Activated T-helper 1 cell treated with Interleukin-2 at 50 U/mL for 16 hours (primary cell): ENCODE data around the gene GSTM1.
A peak's percentile ranks its signal among the peaks of the same experiment; 100 is the strongest.

ENCODE experiments used
- DNase-seq: peaks from one replicate; pipeline ENCODE4 v3.0.0-alpha.2; 2020; ENCODE audit warnings: low read depth

The GSTM1 gene

DNA sequence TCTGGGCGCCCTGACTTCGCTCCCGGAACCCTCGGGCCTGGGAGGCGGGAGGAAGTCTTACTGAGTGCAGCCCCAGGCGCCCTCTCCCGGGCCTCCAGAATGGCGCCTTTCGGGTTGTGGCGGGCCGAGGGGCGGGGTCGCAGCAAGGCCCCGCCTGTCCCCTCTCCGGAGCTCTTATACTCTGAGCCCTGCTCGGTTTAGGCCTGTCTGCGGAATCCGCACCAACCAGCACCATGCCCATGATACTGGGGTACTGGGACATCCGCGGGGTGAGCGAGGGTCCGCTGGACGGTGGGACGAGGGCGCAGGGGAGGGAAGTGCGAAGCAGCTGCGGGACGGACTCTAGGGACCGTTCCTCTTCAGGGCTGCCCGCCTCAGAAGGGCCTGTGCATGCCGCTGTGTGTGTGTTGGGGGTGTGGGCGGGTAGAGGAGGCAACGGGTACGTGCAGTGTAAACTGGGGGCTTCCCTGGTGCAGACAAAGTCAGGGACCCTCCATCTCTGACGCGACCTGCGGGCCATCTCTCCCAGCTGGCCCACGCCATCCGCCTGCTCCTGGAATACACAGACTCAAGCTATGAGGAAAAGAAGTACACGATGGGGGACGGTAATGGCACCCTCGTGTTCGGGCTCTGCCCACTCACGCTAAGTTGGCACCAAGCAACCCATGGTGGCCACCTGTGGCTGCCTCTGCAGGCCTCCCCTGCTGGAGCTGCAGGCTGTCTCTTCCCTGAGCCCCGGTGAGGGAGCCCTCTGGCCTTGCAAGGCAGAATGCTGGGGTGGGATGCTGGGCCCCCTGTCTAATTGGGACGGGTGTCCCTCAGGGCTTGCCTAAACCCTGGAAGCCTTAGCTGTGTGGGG lies at the start of gene GSTM1:
TSS of gene GSTM1 (plus strand) at position 177 of the 859 bp plus-strand sequence. CDS start at position 234, 57 bp downstream.
- peak; percentile 81 for DNase-seq

DNA sequence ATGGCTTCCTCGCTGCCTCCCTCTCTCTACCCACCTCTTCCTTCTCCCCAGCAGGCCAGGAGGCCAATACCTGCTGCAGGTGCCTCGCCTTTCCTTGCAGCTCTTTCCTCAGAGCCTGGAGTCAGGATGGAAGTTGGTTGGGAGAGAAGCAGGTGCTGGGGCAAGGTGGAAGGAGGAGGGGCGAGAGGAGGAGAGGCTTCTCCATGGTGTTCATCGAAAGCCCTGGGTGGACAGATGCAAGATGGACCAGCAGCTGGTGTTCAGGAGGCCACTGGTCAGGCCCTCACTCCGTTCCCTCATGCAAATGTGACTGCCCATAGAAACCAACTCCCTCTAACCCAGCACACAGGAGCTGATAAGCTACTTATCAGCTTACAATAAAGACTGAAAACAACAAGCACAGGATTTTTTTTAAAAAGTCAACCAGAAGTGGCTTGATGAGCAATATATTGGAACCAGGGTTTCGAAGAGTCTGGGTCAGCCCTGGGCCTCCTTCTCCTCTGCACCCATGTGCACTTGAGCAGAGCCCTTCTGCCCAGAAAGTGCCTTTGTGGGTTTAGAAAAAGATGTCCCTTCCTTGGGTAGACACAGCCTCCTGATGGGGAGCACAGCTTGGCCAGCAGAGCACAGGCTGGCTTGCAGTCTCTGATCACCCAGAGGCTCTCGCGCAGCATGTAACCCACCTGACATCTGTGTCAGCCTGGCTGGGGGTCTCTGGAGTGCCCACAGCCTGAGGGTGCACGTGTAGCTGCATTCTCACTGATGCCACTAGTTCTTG lies 48.4 kb upstream of the GSTM1 start:
- DNase-seq = no peak

DNA sequence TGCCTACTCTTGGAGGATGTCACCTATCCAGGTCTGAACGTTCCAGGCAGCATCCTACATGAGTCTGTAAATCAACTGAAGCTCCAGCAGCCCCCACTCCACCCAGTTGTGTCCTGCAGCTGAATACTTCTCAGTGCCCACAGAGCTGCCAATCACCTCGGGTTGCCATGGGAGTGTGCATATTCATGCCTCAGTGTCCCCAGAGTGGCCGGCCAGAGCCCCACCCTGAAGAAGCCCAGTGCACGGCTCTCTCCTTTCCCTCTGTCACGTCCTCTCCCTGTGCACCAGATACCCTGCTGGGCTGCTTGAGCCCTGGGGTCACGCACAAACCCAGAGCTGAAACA lies 47.8 kb upstream of the GSTM1 start:
- no peak for DNase-seq

DNA sequence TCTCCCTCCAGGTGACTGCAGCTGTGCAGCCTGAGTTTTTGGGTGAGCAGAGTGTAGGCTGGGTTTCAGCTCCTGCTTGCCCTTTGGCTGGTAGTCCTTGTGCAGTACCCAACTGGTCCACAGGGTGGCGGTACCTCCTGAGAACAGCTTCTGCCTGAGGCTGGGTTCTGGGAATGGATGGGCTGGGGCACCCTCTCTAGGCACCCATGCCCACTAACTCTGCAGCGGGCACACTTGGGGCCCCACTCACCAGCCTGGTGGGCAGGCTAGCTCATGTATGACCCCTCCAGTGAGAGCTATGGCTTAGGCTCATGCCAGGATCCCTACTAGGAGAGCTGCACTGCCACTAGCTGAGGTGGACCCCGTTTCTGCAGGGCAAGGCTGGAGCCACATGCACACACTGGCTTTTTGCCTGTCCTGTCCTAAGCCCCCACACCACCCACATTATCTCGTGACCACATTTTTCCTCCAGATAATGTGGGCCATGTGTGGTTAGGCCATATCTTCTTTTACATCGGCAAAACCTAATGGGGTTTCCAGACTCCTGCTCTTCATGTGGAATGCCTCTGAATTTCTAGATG lies 47.2 kb upstream of the GSTM1 start:
- peak; percentile 74 for DNase-seq

DNA sequence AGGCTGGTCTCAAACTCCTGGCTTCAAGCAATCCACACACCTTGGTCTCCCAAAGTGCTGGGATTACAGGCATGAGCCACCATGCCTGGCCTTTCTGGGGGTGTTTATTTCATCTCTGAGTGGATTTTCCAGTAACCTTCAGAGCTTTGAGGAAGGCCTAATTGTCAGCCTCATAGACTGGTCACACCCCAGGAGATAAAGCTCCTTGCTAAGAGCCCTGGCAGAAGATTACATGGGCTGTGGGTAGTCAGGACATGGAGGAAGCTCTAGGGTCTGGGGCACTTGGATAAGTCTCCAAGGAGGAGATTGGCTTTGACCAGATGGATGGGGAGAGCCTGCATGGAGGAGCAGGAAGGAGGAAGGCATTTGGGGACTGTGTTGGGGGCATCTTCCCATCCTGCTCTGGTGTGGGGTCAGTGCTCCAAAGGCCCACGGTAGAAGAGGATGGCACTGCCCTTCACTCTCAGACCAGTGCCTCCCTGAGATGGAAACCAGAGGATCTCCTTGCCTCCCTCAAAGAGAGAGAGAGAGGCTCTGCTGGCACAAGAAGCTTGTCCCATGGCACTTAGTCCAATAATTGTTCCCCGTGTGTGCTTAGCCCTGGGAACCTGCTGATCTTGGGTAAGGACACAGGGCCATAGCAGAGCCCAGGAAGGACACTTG lies 46.4 kb upstream of the GSTM1 start:
- DNase-seq = no peak

DNA sequence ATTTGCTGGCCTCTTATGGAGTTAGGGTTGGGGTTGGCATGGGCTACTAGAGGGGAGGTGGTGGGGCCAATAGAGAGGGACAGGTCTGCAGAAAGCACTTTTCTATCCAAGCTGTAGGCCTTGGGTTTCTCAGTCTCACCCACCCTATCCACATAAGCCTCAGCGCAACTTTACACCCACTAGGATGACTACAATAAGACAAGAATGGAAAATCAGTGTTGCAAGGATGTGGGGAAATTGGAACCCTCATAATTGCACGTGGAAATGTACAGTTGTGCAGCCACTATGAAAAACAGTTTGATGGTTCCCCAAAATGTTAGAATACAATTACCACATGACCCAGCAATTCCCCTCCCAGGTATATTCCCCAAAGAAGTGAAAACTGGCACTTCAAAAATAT lies 45.8 kb upstream of the GSTM1 start:
- DNase-seq = no peak

DNA sequence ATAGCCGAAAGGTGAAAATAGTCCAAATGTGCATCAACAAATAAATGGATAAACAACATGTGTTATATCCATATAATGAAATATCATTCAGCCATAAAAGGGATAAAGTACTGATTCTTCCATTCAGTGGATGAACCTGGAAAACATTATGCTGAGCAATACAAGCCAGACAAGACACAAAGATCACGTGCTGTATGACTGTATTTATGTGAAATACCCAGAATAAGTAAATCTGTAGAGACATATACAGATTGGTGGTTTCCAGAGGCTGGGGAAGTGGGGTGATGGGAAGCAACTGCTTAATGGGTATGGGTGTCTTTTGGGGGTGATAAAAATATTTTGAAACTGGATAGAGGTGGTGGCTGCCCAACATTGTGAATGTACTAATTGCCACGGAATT lies 45.0 kb upstream of the GSTM1 start:
- DNase-seq = no peak

DNA sequence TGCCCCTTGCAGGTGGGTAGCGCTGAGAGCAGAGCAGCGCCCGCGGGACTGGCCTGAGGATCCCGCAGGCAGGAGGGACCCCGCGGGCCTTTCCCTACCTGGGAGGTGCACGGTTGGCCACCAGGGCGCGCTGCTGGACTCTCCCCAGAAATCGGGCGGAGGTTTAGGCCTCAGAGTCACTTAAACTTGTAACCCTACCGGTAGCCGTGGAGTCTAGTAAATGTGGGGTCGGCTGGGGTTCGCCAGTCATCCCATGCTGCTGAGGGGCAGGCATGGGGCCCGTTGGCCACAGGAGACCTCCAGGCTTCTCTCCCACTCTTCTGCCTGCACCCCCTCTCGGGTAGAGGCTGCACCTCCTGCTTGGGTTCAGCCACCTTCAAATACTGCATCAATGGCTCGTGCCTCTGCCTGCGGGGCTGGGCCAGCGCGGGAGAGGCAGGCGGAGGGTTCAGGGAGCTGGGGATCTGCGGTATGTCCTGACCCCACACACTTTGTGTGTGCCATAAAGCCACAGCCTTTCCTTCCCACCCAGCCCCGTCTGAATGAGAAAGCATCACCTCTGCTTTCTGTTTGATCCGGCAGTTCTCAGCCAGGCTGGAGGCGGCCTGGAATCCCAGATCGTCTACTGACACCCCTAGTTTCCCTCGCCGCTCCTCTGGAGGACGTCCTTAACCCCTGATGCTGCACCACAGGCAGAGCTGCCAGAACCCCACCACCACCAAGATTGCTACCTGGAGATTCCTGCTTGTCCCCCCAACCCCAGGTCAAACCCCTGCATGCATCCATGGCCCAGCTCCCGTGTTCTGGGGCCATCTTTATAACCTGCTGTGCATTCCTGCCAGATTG lies 44.0 kb upstream of the GSTM1 start:
- DNase-seq = peak; percentile 77

DNA sequence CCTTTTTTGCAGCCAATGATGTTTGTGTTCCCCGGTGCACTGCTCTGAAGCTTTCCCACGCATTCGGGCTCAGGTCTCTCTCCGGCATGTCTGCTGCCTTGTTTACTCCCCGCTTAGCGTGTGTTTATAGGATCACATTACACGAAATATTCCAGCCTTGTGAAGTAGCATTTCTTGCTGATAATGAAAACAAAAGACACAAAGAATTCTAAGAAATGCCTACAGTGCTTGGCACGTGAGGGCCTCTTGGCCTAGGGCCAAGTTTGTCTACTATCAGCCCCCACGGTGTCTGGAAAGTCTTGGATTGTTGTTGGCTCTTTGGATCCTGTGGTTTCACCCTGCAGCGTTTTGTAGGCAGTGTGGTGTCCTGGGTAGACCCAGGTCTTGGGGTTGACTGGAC lies 42.9 kb upstream of the GSTM1 start:
- DNase-seq = no peak

DNA sequence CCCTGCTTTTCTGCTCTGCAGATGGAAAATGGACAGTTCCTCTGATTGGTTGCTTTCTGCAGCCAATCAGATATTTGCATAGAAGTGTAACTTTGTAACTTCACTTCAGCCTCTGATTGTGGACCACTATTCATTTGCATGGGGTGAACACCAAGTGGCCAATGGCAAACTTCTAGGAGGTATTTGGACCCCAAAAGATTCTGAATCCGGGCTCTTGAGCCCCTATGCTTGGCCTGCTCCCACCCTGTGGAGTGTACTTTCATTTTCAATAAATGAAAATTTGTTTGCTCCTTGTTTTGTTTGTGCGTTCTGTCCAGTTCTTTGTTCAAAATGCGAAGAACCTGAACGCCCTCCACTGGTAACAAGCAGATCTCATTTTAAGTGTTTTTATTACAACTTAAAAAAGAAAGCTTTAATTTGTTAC lies 38.1 kb upstream of the GSTM1 start:
- no peak for DNase-seq

DNA sequence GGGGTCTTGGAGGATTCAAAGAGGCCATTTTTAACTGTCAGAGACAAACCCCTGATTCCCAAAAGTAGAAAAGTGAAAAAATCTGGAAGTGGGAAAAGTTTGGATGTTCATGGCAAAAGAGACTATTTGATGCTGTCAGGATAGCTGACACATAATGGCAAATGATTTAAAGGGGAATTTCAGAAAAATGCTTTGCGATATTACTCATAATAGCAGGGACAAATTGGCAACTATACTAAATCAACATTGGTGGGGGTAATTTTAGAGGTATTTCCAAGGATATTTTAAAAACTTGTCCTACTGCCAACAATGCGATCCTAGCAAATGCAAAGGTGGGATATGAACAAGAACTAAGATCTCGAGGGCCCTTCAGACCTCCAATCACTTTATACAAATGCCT lies 37.0 kb upstream of the GSTM1 start:
- no peak for DNase-seq

DNA sequence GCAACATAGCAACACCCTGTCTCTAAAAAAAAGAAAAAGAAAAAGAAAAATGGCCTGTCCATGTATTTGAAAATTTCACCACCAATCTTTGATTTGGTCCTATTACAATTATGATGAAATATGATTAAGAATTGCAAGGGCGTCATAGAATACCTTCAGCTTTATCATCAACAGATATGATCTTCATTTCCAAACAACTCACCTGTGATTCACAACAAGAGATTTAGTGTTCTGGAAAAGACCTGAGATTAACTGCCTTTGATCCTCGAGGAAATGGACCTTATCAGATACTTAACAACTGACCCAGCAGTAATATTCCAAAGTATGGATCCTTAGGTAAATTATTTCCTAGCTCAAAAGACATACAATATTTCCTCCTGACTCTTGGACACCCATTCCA lies 35.2 kb upstream of the GSTM1 start:
- DNase-seq = no peak

DNA sequence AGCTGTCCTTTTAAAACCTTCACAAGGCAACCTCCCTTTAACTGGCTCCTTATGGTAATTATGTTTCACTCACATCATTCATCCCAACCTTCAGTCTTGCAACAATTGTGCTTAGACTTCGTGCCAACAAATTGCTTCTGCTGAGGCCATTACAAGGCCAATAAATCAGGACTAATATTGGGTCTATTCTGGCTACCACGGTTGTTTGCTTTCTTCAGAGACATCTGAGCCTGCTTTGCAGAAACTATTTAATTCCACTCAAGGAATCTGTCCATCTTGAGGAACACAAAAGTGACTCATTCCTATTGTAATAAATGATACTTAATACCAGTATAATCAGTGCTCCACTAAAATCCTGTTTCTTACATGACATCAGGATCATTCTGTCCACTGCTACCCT lies 34.3 kb upstream of the GSTM1 start:
- no peak for DNase-seq

DNA sequence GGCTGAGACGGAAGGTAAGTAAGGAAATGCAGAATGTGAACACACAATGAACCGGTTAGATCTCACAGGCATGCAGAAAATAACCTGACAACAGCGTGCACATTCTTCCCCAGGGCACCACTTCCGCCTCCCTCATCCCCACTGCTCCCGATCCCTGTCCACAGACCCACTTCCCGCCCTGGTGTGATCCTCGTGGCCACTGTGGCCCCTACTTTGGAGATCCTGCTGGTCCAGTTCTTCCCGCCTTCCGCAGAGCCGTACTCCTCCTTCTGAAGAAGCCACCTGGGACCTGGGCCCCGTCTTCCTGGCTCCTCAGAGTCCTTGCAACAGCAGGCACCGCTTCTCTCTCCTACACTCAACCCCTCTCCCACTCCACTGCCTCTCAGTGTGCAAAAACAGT lies 33.1 kb upstream of the GSTM1 start:
- DNase-seq = no peak

DNA sequence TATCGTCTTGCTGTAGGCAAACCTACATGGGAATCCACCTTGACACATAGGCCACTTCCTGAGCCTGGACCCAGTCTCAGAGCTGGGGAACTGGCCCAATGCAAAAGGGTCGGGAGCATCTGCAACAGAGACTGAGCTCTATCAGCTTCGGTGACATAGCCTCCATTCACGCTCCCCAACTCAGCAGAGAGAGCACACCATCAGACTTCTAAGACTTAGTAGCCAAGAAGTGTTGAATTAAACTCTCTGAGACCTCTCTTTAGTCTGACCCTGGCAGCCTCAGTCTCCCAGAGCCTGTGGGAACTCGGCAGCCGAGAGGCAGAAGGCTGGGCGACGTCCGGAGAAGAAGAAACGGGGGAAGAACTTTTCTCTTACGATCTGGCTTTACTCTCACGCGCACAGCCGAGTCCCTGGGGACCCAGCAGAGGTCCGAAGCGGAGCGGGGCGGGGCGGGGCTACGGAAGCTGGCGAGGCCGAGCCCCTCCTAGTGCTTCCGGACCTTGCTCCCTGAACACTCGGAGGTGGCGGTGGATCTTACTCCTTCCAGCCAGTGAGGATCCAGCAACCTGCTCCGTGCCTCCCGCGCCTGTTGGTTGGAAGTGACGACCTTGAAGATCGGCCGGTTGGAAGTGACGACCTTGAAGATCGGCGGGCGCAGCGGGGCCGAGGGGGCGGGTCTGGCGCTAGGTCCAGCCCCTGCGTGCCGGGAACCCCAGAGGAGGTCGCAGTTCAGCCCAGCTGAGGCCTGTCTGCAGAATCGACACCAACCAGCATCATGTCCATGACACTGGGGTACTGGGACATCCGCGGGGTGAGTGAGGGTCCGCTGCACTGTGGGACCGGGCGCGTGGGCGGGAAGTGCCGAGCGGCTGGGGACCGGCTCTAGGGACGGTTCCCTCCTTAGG lies 31.8 kb upstream of the GSTM1 start, which contains the start of gene GSTM4:
TSS of gene GSTM4 (plus strand) at position 485 of the 905 bp plus-strand sequence. CDS start at position 776, 291 bp downstream.
- peak; percentile 51 for DNase-seq

DNA sequence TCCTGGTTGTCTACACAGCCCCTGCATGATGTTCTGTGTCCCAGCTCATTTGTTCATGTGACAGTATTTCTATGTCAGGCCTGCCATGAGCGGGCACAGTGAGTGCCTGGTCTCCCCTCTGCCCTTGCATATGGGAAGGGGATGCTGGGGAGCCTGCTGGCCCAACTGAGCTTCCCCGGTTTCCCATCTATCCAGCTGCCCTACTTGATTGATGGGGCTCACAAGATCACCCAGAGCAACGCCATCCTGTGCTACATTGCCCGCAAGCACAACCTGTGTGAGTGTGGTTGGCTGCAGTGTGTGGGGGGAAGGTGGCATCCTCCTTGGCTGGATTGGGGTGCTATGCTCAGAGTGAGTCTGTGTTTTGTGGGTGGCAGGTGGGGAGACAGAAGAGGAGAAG lies 30.2 kb upstream of the GSTM1 start:
- DNase-seq = no peak

DNA sequence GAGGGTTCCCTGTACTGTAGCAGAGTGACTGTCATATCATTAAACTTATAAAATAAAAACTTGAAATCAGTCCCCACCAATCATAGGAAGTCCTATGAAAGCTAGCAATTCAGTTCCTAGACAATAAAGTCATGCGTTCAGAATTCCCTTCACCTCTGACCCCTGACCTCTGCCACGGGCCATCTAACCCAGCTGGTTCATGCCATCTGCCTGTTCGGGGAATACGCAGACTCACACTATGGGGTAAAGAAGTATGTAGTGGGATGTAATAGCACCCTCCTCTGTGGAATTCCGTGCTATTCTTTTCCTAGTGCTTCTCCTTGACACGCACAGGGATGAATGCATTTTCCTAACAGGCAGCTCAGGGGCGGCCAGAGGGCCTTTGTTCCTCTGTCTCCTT lies 29.6 kb upstream of the GSTM1 start:
- DNase-seq = no peak

DNA sequence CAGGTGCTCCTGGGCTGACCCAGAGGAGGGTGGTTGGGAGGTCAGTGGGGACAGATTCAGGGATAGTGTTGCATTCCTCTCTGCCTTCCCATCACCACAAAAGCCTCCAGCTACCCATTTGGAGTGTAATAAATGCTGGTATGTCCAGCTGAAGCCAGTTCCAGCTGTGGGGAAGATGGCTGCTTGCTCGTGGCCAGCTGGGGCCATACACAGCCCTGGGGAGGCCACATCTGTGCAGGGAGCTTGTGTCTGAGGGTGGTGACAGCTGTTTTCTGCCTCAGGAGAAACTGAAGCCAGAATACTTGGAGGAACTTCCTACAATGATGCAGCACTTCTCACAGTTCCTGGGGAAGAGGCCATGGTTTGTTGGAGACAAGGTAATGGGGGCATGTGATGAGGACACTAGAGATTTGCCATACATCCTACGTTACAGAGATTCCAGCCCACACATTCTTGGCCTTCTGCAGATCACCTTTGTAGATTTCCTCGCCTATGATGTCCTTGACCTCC lies 29.0 kb upstream of the GSTM1 start:
- DNase-seq = no peak

DNA sequence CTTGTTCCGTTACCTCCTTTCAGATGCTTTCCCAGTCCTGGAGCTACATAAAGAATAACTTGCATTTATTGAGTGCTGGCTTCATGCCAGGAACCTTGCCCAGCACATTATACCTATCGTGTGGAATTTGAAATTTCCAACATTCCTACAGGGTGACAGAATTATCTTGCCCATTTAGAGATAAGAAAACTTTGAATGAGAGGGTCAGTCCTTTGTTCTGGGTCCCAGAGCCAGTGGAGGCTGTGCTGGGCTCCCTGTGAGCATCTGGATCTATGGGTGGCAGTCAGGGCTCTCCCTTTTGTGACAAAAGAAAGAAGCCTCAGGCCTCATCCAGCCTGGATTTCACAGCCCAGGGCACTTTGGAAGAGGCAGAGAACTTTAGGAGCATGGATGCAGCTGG lies 28.5 kb upstream of the GSTM1 start:
- no peak for DNase-seq

DNA sequence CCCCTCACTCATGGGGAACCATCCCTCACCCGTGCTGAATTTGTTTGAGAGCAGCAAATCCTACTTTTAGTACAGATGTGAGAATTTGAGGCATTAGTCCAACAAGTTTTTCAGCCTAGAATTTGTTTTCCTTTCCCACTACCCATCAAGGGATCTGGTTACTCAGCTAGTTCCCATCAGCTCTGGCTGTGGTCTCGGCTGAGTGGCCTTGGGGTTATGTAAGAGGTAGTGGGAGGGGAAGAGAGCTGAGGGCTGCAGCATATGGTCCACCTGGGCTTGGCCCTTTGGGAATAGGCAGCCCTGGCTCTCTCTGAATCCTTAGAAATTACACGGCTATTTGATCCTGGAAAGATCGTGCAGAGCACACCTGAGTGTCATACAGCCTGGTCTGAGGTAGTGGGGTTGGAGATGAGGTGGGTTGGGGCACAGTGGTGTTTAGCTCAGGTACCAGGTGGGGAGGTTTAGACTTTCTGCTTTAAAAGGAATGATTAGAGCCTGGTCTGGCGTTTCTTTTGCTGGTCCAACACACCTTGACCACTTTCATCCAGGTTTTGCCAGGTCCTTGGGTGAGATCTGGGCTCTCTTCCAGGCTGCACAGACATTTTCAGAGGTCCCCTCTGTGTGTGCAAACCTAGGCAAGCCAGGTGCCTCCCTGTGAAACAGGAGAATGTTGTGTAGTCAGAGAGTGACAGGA lies 27.5 kb upstream of the GSTM1 start:
- DNase-seq = no peak
